IMR-90 (cell line): ENCODE results near the gene IQCK. TPM values are rescaled to one million over a fixed set of nuclear protein-coding genes. Genes with fewer than 3 reads are reported as not detected.

Source experiments
- ATAC-seq: fragments of 200-7000 bp; cut with Tn5 transposase; 2 replicates; pipeline ENCODE4 v1.9.1; 2020; ENCODE audit warnings: low read depth, mild to moderate bottlenecking, moderate library complexity
- BruUV-seq: library from RNA; stranded (reverse); fragments of 400-500 nt; replicated peaks from 2 replicates; lab custom pipeline; 2021; lab: Mats Ljungman, UMichigan
- CTCF ChIA-PET: fragments of 300-600 bp; formaldehyde crosslinking; extraction: SDS; loops from one replicate; lab custom pipeline; 2021; ENCODE audit warnings: antibody characterized with exemption; lab: Yijun Ruan, JAX
- POLR2A ChIA-PET: fragments of 300-600 bp; sonication (Branson Sonifier 250); formaldehyde crosslinking; loops from one replicate; lab custom pipeline; 2022; ENCODE audit warnings: antibody characterized with exemption; ENCODE audit not compliant: unreplicated experiment; lab: Charles Lee
- DNase-seq: peaks from one replicate; pipeline ENCODE4 v3.0.0; 2013
- H2AFZ ChIP-seq: replicated peaks from 2 replicates; pipeline ENCODE3; 2013; ENCODE audit warnings: low read length, mild to moderate bottlenecking; ENCODE audit not compliant: poor library complexity
- H2AK5ac ChIP-seq: 2 replicates; pipeline ENCODE4 v1.6.1; 2013; ENCODE audit warnings: low read depth, low read length, inconsistent platforms
- H2AK9ac ChIP-seq: replicated peaks from 2 replicates; pipeline ENCODE3; 2013; ENCODE audit warnings: mild to moderate bottlenecking, low read depth, low read length, moderate library complexity; ENCODE audit not compliant: poor library complexity
- H2BK120ac ChIP-seq: 2 replicates; pipeline ENCODE4 v1.6.1; 2013; ENCODE audit warnings: low read depth, low read length, inconsistent platforms
- H2BK15ac ChIP-seq: 3 replicates; pipeline ENCODE4 v1.6.1; 2013; ENCODE audit warnings: low read depth, low read length, inconsistent platforms
- H2BK20ac ChIP-seq: 2 replicates; pipeline ENCODE4 v1.6.1; 2013; ENCODE audit warnings: low read depth, mild to moderate bottlenecking, inconsistent platforms, low read length, moderate library complexity
- H2BK5ac ChIP-seq: 2 replicates; pipeline ENCODE4 v1.6.1; 2013; ENCODE audit warnings: mild to moderate bottlenecking, low read depth, low read length, inconsistent platforms; ENCODE audit not compliant: poor library complexity, severe bottlenecking
- H3K14ac ChIP-seq: replicated peaks from 2 replicates; pipeline ENCODE4 v1.6.1; 2013; ENCODE audit warnings: low read depth, low read length, inconsistent platforms
- H3K18ac ChIP-seq: 2 replicates; pipeline ENCODE4 v1.6.1; 2013; ENCODE audit warnings: low read depth, low read length, control low read depth
- H3K23ac ChIP-seq: 2 replicates; pipeline ENCODE4 v1.6.1; 2013; ENCODE audit warnings: low read depth, low read length, inconsistent platforms
- H3K27ac ChIP-seq: 2 replicates; pipeline ENCODE4 v1.5.1; 2013; ENCODE audit warnings: mild to moderate bottlenecking, control low read depth, low read length; ENCODE audit not compliant: insufficient read depth
- H3K27me3 ChIP-seq: 2 replicates; pipeline ENCODE4 v1.6.1; 2013; ENCODE audit warnings: low read length; ENCODE audit not compliant: control insufficient read depth, insufficient read depth
- H3K36me3 ChIP-seq: 2 replicates; pipeline ENCODE4 v1.6.1; 2013; ENCODE audit warnings: low read length, mixed read lengths; ENCODE audit not compliant: control insufficient read depth, insufficient read depth
- H3K4ac ChIP-seq: 2 replicates; pipeline ENCODE4 v1.6.1; 2013; ENCODE audit warnings: low read depth, low read length, inconsistent platforms
- H3K4me1 ChIP-seq: 2 replicates; pipeline ENCODE4 v1.6.1; 2013; ENCODE audit warnings: low read length, mixed read lengths; ENCODE audit not compliant: control insufficient read depth, insufficient read depth
- H3K4me2 ChIP-seq: 2 replicates; pipeline ENCODE4 v1.6.1; 2013; ENCODE audit warnings: low read depth, mild to moderate bottlenecking, control low read depth, low read length, moderate library complexity
- H3K4me3 ChIP-seq: 2 replicates; pipeline ENCODE4 v1.5.1; 2013; ENCODE audit warnings: low read depth, mild to moderate bottlenecking, control low read depth, low read length, moderate library complexity; ENCODE audit not compliant: insufficient read depth
- H3K56ac ChIP-seq: 2 replicates; pipeline ENCODE4 v1.6.1; 2013; ENCODE audit warnings: low read length, inconsistent platforms; ENCODE audit not compliant: insufficient read depth; ENCODE audit errors: extremely low read depth
- H3K79me1 ChIP-seq, 2 experiments: 2 replicates each; pipeline ENCODE4 v1.6.1; 2013; ENCODE audit warnings: low read length in 2 of 2, inconsistent platforms in 1 of 2, low read depth in 1 of 2
- H3K9ac ChIP-seq: 2 replicates; pipeline ENCODE4 v1.6.1; 2013; ENCODE audit warnings: low read depth, low read length, control low read depth
- H3K9me1 ChIP-seq: 2 replicates; pipeline ENCODE4 v1.6.1; 2013; ENCODE audit warnings: low read length, inconsistent platforms; ENCODE audit not compliant: insufficient read depth
- H3K9me3 ChIP-seq: 2 replicates; pipeline ENCODE4 v1.6.1; 2013; ENCODE audit warnings: low read length; ENCODE audit not compliant: control insufficient read depth, insufficient read depth
- H4K20me1 ChIP-seq: 2 replicates; pipeline ENCODE4 v1.6.1; 2013; ENCODE audit warnings: low read length, inconsistent platforms; ENCODE audit not compliant: insufficient read depth
- H4K5ac ChIP-seq: 2 replicates; pipeline ENCODE4 v1.6.1; 2013; ENCODE audit warnings: mild to moderate bottlenecking, low read depth, low read length, control low read depth
- H4K8ac ChIP-seq, 2 experiments: 2 replicates each; pipeline ENCODE4 v1.6.1; 2013; ENCODE audit warnings: low read depth in 2 of 2, low read length in 2 of 2, control low read depth in 1 of 2, inconsistent platforms in 1 of 2
- H4K91ac ChIP-seq: 2 replicates; pipeline ENCODE4 v1.6.1; 2013; ENCODE audit warnings: low read depth, low read length, inconsistent platforms; ENCODE audit not compliant: insufficient read depth
- BHLHE40 ChIP-seq: fragments of 150-350 bp; IDR thresholded peaks from 2 replicates; pipeline ENCODE4 v1.6.1; 2016; ENCODE audit warnings: mild to moderate bottlenecking, low read depth, low read length
- CEBPB ChIP-seq: IDR thresholded peaks from 2 replicates; pipeline ENCODE4 v1.6.1; 2012; ENCODE audit warnings: low read depth, low read length, improper control_type of control experiment
- CHD1 ChIP-seq: IDR thresholded peaks from 2 replicates; pipeline ENCODE4 v1.6.1; 2012; ENCODE audit warnings: low read depth, low read length, improper control_type of control experiment
- CTCF ChIP-seq: conservative IDR thresholded peaks from 2 replicates; pipeline ENCODE4 v1.5.1; 2012; ENCODE audit warnings: mild to moderate bottlenecking, low read depth, low read length, improper control_type of control experiment
- ELK1 ChIP-seq: fragments of 150-350 bp; IDR thresholded peaks from 2 replicates; pipeline ENCODE4 v1.6.1; 2016; ENCODE audit warnings: low read depth, mild to moderate bottlenecking, low read length, moderate library complexity, borderline replicate concordance
- FOS ChIP-seq: fragments of 150-350 bp; IDR thresholded peaks from 2 replicates; pipeline ENCODE4 v1.6.1; 2016; ENCODE audit warnings: low read depth, low read length
- MAFK ChIP-seq: IDR thresholded peaks from 2 replicates; pipeline ENCODE4 v1.6.1; 2012; ENCODE audit warnings: low read depth, low read length, improper control_type of control experiment
- MAZ ChIP-seq: IDR thresholded peaks from 2 replicates; pipeline ENCODE4 v1.6.1; 2012; ENCODE audit warnings: low read depth, mild to moderate bottlenecking, low read length, improper control_type of control experiment, moderate library complexity, borderline replicate concordance
- MXI1 ChIP-seq: IDR thresholded peaks from 2 replicates; pipeline ENCODE4 v1.6.1; 2012; ENCODE audit warnings: low read depth, mild to moderate bottlenecking, low read length, moderate library complexity, borderline replicate concordance
- NFE2L2 ChIP-seq: fragments of 150-350 bp; IDR thresholded peaks from 2 replicates; pipeline ENCODE4 v1.6.1; 2016; ENCODE audit warnings: low read depth, mild to moderate bottlenecking, low read length
- POLR2A ChIP-seq: IDR thresholded peaks from 2 replicates; pipeline ENCODE4 v1.6.1; 2012; ENCODE audit warnings: mild to moderate bottlenecking, low read depth, low read length
- RAD21 ChIP-seq: IDR thresholded peaks from 2 replicates; pipeline ENCODE4 v1.6.1; 2012; ENCODE audit warnings: low read length, improper control_type of control experiment
- RCOR1 ChIP-seq: IDR thresholded peaks from 2 replicates; pipeline ENCODE4 v1.6.1; 2012; ENCODE audit warnings: mild to moderate bottlenecking, low read length, improper control_type of control experiment; ENCODE audit not compliant: insufficient replicate concordance
- RFX5 ChIP-seq: IDR thresholded peaks from 2 replicates; pipeline ENCODE4 v1.8.0; 2012; ENCODE audit warnings: low read depth, mild to moderate bottlenecking, low read length, moderate library complexity
- SMC3 ChIP-seq: fragments of 150-350 bp; IDR thresholded peaks from 2 replicates; pipeline ENCODE4 v1.6.1; 2016; ENCODE audit warnings: low read depth, mild to moderate bottlenecking, antibody characterized with exemption, low read length, moderate library complexity
- USF2 ChIP-seq: fragments of 150-350 bp; IDR thresholded peaks from 2 replicates; pipeline ENCODE4 v1.6.1; 2017; ENCODE audit warnings: mild to moderate bottlenecking, antibody characterized with exemption, low read length, low read depth
- WGBS, 2 experiments: methylation state at CpG; one replicate each; pipeline versions ENCODE4 v1.1.5 to v1.1.7; 2013; ENCODE audit warnings: missing lambda C conversion rate in 2 of 2; ENCODE audit not compliant: insufficient read length in 1 of 2; ENCODE audit errors: extremely low coverage in 2 of 2; 5-methylcytosine and 5-hydroxymethylcytosine counted together
- dilution Hi-C: fragments of 300-500 bp; cut with HindIII; formaldehyde crosslinking; loops from one replicate; pipeline ENCODE4 v1.14.3; 2018; ENCODE audit warnings: low sequenced_read_pairs; ENCODE audit not compliant: unreplicated experiment
- in situ Hi-C: fragments of 300-500 bp; cut with MboI; formaldehyde crosslinking; loops from 3 replicates; pipeline ENCODE4 v1.14.3; 2019; ENCODE audit warnings: low sequenced_read_pairs, inconsistent platforms, mixed read lengths
- intact Hi-C: fragments of 100-400 bp; cut with micrococcal nuclease; formaldehyde crosslinking; loops from 2 replicates; pipeline ENCODE4 v1.10.0; 2022
- polyA plus RNA-seq, 3 experiments: library from polyadenylated mRNA; depleted of rRNA; stranded (reverse); fragments of >200 nt; gene quantifications; 2 replicates each; pipeline ENCODE4 v1.2.3, GENCODE V29; 2012; ENCODE audit warnings: low replicate concordance in 1 of 3
- total RNA-seq: library from RNA; depleted of rRNA; stranded (reverse); fragments of >200 nt; gene quantifications from 2 replicates; pipeline ENCODE4 v1.2.3, GENCODE V29; 2012

Gene IQCK
- total and polyA plus RNA-seq, 2 of the 4 experiments (the other 2 are of a cell fraction) = 4.1 to 5.4 TPM

- no peak overlapping the region; the same call in 1 of the 2 replicates for H2BK20ac ChIP-seq
- no peak overlapping the region for H2BK15ac ChIP-seq
- ATAC-seq (no peak), DNase-seq (no peak)
- no peak overlapping the region for H3K4me3 ChIP-seq
- H3K18ac ChIP-seq = no peak overlapping the region
- H4K20me1 ChIP-seq = no peaks in the 10 kb centered on the region
- BruUV-seq = no TSS peak
- ChIA-PET CTCF (interaction anchor here (0.5 to 0.6 kb wide), 2 partner anchors 9 to 152 kb away, joined by 3 to 4 read pairs; no protein-coding TSS in a partner anchor), POLR2A (no interaction called here)
- H3K14ac ChIP-seq = no peak overlapping the region
- H3K9me1 ChIP-seq = no peaks in the 10 kb centered on the region
- H3K23ac ChIP-seq = no peak overlapping the region
- H2AFZ ChIP-seq = no peak overlapping the region
- no peak overlapping the region for H4K5ac ChIP-seq
- H3K4me1 ChIP-seq = peaks cover 5% of the 10 kb centered on the region
- H3K27me3 ChIP-seq = no peaks in the 10 kb centered on the region
- TF ChIP-seq USF2 = no peak
- no peak for TF ChIP-seq SMC3
- TF ChIP-seq BHLHE40 = no peak
- TF ChIP-seq RFX5 = no peak
- TF ChIP-seq NFE2L2 = no peak
- TF ChIP-seq RCOR1 = no peak
- TF ChIP-seq CHD1 = no peak
- TF ChIP-seq POLR2A = no peak
- TF ChIP-seq CEBPB = no peak
- TF ChIP-seq ELK1 = no peak
- TF ChIP-seq MAZ = no peak
- no peak for TF ChIP-seq MAFK
- TF ChIP-seq MXI1 = no peak
- no peak for TF ChIP-seq RAD21
- no peak for TF ChIP-seq CTCF
- no peak for TF ChIP-seq FOS
- dilution Hi-C loops (no loop called here), intact Hi-C loops (no loop called here), in situ Hi-C loops (no loop called here)
- WGBS, 2 experiments = no CpG with 5 or more reads among the region's 3 CpGs
- no peak overlapping the region for H3K4ac ChIP-seq
- no peak overlapping the region for H3K9ac ChIP-seq
- no peak overlapping the region for H4K8ac ChIP-seq
- no peaks in the 10 kb centered on the region for H3K9me3 ChIP-seq
- H3K4me2 ChIP-seq = no peak overlapping the region
- no peak overlapping the region for H2BK5ac ChIP-seq
- no peak overlapping the region for H2BK120ac ChIP-seq
- no peak overlapping the region for H2AK5ac ChIP-seq
- H3K27ac ChIP-seq = no peak overlapping the region
- H3K79me1 ChIP-seq = no peaks in the 10 kb centered on the region
- no peak overlapping the region for H3K56ac ChIP-seq
- no peaks in the 10 kb centered on the region for H3K36me3 ChIP-seq
- H4K91ac ChIP-seq = no peak overlapping the region
- no peak overlapping the region for H2AK9ac ChIP-seq
Measured at GRCh38 chr16:19848756-19849155, 130.7 kb downstream of the IQCK start.
